SKM-1 treated with dmso at 0.1 percent for 144 hours (cell line): Measurements from ENCODE around the gene TMEM273.

Source experiments
- DNase-seq: peaks from one replicate; lab custom pipeline; 2025; ENCODE audit not compliant: unreplicated experiment; lab: John Stamatoyannopoulos, UW

The TMEM273 gene, protein sequence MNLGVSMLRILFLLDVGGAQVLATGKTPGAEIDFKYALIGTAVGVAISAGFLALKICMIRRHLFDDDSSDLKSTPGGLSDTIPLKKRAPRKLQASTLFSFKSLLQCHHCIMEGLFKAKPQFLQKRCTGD

GRCh38 chr10:49187950-49188761, at the start of gene TMEM273:
Gene TMEM273 (minus strand): TSS chr10:49188391. CDS start chr10:49188336, 55 bp downstream.
- peak; percentile 63 for DNase-seq

GRCh38 chr10:49237985-49238384, 49.8 kb upstream of the TMEM273 start:
- DNase-seq: no peak

GRCh38 chr10:49235392-49235791, 47.2 kb upstream of the TMEM273 start:
- DNase-seq: no peak

GRCh38 chr10:49231086-49231820, 43.1 kb upstream of the TMEM273 start:
- no peak for DNase-seq

DNA sequence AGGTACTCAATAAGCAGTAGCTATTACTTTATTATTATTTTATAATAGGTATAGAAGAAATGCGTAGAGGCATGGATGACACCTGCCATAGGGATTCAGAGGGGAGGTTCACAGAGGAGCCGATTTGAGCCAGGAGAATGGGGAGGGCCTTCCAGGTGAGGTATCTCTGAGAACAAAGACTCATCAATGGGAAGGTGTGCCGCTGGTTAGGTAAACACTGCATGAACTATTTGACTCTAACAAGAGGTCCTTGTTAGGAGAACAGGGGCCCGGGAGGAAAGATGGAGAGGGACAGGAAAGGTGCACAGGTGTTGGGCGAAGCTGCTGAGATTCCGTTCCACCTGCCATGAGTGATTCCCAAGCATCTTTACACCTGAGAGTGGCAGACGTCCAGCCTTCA, 41.8 kb upstream of the TMEM273 start:
- no peak for DNase-seq

GRCh38 chr10:49228677-49229076, 40.5 kb upstream of the TMEM273 start:
- DNase-seq: no peak

- DNase-seq: no peak
Measured at GRCh38 chr10:49227406-49227805, 39.2 kb upstream of the TMEM273 start.

DNA sequence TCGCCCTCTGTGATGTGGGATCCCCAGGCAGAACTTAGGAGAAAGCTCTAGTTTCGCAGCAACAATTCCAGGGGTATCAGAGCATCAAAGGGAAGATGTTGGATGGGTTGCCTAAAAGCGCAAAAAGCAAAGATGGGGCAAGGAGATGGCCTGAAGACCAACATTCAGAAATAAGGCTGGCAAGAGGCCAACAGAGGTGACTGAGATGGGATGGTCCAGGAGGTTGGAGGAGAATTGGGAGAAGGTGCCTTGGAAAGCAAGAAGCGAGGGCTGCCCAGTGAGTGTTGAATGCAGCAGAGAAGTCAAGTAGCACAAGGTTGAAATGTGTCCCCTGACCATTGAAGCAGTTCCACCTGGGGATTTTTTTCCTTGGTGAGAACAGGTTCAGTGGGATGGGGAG, 38.4 kb upstream of the TMEM273 start:
- DNase-seq: no peak

- no peak for DNase-seq
Measured at GRCh38 chr10:49225218-49225876, 37.2 kb upstream of the TMEM273 start.

GRCh38 chr10:49223205-49223604, 35.0 kb upstream of the TMEM273 start:
- DNase-seq: no peak

DNA sequence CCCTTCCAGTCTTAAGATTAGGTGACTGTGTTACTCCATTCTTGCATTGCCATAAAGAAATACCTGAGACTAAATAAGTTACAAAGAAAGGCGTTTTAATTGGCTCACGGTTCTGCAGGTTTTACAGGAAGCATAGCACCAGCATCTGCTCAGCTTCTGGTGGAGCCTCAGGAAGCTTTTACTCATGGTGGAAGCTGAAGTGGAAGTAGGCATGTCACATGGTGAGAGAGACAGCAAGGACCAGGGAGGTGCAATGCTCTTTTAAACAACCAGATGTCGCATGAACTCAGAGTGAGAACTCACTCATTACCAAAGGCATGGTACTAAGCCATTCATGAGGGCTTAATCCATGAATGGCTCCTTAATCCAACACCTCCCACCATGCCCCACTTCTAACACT, 34.0 kb upstream of the TMEM273 start:
- no peak for DNase-seq

DNA sequence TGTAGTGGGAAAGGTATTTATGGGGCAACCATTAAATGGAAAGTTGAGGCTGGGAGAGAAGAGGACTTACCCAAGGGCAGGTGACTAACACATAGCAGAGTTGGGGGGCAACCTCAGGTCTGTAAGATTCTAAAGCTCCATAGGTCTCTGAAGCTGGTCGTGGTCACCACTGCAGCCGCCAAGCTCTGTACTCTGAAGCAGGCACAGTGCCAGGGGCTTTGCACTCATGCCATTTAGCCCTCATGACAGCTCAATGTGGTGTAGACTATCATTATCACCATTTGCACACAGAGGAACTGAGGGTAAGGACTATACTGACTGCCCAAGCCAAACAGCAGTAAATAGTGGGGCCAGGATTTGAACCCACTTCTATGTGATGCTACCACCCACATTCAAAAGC, 32.5 kb upstream of the TMEM273 start:
- DNase-seq: no peak

DNA sequence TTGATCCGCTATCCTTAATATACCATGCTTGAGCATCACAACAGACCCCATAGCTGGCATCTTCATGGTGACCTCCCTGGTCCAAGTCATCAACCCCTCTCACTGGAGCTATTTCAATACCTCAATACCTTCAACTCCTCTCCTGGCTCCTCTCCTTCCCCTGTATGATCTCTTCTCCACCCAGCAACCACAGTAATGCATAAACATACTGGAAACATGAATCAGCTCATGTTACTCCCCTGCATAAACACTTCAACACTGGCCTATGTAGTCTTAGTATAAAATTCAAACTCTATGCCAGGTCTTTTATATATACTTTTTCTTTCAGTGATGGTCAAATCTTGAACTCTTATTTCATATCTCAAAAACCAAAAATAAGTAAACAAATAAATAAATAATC, 31.8 kb upstream of the TMEM273 start:
- DNase-seq: no peak

DNA sequence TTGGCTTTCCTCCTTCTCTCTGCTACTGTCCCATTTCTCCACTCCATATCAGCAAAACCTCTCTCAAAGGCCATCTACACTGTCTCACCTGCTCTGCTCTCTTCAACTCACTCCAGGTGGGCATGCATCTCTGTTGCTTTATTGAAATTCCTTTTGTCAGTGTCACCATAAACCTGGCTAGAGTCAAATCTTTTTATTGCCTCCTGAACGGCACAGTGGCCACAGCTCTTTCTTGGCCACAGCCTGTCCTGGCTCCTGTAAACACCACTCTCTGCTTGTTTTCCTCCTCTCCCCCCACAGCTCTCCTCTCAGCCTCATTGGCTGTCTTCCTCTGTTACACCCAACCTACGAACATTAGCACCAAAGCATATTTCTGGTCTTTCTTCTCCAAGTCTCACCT, 31.1 kb upstream of the TMEM273 start:
- no peak for DNase-seq

- no peak for DNase-seq
Measured at GRCh38 chr10:49218480-49218879, 30.3 kb upstream of the TMEM273 start.

DNA sequence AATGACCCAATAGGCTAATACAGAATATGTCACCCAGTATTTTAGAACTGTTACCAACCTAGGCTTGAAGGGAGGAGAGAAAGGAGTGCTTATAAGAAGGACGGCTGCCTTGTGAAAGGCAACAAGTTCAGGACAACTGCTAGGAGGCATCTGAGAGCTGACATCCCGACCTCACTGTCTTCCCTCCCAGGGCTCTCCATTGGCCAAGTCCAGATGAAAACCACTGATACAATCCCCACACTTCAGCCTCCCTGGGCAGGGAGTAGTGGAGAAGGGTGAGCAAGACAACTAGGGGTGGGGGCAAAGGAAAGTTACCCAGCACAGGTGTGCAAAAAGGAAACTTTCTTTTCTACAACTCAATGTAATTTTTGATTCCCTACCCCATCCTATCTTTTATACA, 29.5 kb upstream of the TMEM273 start:
- no peak for DNase-seq

GRCh38 chr10:49213211-49213610, 25.0 kb upstream of the TMEM273 start:
- no peak for DNase-seq

DNA sequence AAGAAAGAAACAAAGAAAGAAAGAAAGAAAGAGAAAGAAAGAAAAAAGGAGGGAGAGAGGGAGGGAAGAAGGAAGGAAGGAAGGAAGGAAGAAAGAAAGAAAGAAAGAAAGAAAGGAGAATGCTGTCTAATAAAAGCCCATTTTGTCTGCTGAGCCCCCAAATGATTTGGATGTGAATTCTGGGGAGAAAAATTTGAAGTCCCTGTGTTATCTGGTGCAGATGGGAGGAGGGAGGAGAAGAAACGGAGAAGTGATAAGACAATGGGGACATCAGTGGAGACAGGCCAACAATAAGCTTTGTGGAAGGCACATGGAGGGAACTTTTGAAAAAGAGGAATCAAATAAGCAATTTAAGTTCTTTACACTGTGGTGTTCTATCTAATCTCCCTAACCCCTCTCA, 24.6 kb upstream of the TMEM273 start:
- no peak for DNase-seq

DNA sequence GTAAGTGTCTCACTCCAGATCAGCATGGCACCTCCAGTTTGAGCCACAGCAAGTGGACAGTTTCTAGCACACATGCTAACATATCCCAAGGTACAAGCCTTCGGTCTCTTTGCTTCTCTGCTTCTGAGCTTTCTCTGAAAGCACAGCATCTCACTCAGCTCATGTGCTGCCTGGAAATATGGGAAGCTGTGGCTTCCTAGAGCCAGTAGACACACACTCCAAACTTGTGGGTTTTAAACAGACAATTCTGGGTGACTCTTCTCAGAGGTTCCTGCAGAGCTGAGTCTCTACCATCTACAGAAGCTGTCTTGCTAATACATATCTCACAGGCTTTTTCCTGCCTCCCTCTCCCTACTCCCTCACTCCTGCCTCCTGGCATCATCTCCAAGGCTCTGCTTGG, 23.9 kb upstream of the TMEM273 start:
- no peak for DNase-seq

- DNase-seq: no peak
Measured at GRCh38 chr10:49208996-49209395, 20.8 kb upstream of the TMEM273 start.

DNA sequence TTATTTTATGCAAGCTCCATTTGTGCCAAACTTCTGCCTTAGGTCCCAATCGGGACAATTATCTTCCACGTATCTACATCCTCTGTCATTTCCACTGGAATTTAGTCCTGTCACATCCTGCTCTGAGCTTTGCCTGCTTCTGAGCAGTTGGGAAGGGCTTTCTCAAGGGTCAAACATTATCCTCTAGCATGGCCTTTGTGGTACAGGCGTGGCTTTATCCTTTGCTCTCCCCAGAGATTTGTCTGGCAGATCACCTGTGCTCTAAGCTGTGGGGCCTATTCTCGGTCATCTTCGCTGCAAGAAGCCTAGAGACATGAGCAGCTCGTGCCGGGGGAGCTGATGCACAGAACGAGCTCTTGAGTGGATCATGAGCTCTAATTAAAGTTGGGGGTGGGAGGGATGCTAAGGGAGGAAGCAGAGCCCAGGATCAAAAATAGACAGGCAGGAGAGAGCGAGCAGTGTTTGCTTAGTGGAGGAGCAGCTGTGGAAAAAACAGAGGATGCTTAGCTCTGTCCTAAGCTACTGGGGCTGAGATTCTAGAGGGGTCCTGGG, 19.8 kb upstream of the TMEM273 start:
- no peak for DNase-seq
